Endothelial cell of umbilical vein (primary cell): Measurements from ENCODE around the gene SORL1. TPM values are rescaled to one million over a fixed set of nuclear protein-coding genes. Genes with fewer than 3 reads are reported as not detected.

Experiments used
- BruUV-seq: library from RNA; stranded (reverse); fragments of 400-500 nt; replicated peaks from 2 replicates; lab custom pipeline; 2021; lab: Mats Ljungman, UMichigan
- CTCF ChIA-PET: fragments of 300-600, 350-600 bp; sonication (Branson Sonifier 250); formaldehyde crosslinking; loops from one replicate; lab custom pipeline; 2021; ENCODE audit warnings: antibody characterized with exemption, inconsistent platforms; lab: Charles Lee
- POLR2A ChIA-PET: fragments of 300-600, 350-600 bp; sonication (Branson Sonifier 250); formaldehyde crosslinking; loops from one replicate; lab custom pipeline; 2021; ENCODE audit warnings: antibody characterized with exemption, inconsistent platforms; lab: Charles Lee
- DNase-seq: peaks from one replicate; pipeline ENCODE4 v3.0.0-alpha.2; 2011; ENCODE audit warnings: low read depth, low spot score
- FAIRE-seq: peaks from 2 replicates; lab custom pipeline; 2011; peaks lifted over from hg19 to GRCh38; lab: Jason Lieb, UNC
- H2AFZ ChIP-seq: 2 replicates; pipeline ENCODE4 v1.6.0; 2012; ENCODE audit warnings: low read depth, low read length, control low read depth, inconsistent platforms
- H3K27ac ChIP-seq: 2 replicates; pipeline ENCODE4 v1.5.1; 2011; ENCODE audit warnings: low read depth, mild to moderate bottlenecking, control low read depth, low read length, moderate library complexity; ENCODE audit not compliant: insufficient read depth
- H3K27me3 ChIP-seq, 2 experiments: 2 replicates each; pipeline versions ENCODE4 v1.6.0 to v1.6.1; 2011; ENCODE audit warnings: low read length in 2 of 2, mixed read lengths in 1 of 2; ENCODE audit not compliant: control insufficient read depth in 2 of 2, insufficient read depth in 2 of 2
- H3K36me3 ChIP-seq, 2 experiments: 2 replicates in 1 of 2; 3 replicates in 1 of 2; pipeline ENCODE4 v1.5.1; 2011; ENCODE audit warnings: low read length in 2 of 2, mild to moderate bottlenecking in 1 of 2, moderate library complexity in 1 of 2; ENCODE audit not compliant: control insufficient read depth in 2 of 2, insufficient read depth in 2 of 2; ENCODE audit errors: extremely low read depth in 1 of 2
- H3K4me1 ChIP-seq: 3 replicates; pipeline ENCODE4 v1.5.1; 2011; ENCODE audit warnings: mild to moderate bottlenecking, low read length; ENCODE audit not compliant: control insufficient read depth, insufficient read depth; ENCODE audit errors: extremely low read depth
- H3K4me2 ChIP-seq: 2 replicates; pipeline ENCODE4 v1.6.1; 2011; ENCODE audit warnings: low read length, control low read depth, mixed read lengths; ENCODE audit not compliant: insufficient read depth
- H3K4me3 ChIP-seq, 3 experiments: fragments of 200-600 bp in 1 of 3; sonication (generic), shearing (Covaris generic) in 1 of 3; replicated peaks in 1 of 3; 2 replicates each; pipeline ENCODE4 v1.5.1; 2011 to 2016; ENCODE audit warnings: control low read depth in 3 of 3, low read length in 3 of 3, mild to moderate bottlenecking in 2 of 3, inconsistent platforms in 1 of 3, low read depth in 1 of 3, moderate library complexity in 1 of 3; ENCODE audit not compliant: insufficient read depth in 1 of 3
- H3K79me2 ChIP-seq: 2 replicates; pipeline ENCODE4 v1.6.0; 2012; ENCODE audit warnings: low read length, inconsistent platforms; ENCODE audit not compliant: control insufficient read depth, insufficient read depth
- H3K9ac ChIP-seq: replicated peaks from 2 replicates; pipeline ENCODE3; 2011; ENCODE audit warnings: low read length, control low read depth; ENCODE audit not compliant: insufficient read depth; ENCODE audit errors: extremely low read depth
- H3K9me1 ChIP-seq: replicated peaks from 3 replicates; pipeline ENCODE4 v1.6.0; 2011; ENCODE audit warnings: mild to moderate bottlenecking, low read length; ENCODE audit not compliant: control insufficient read depth, insufficient read depth; ENCODE audit errors: extremely low read depth
- H3K9me3 ChIP-seq: replicated peaks from 2 replicates; pipeline ENCODE4 v1.5.1; 2012; ENCODE audit warnings: low read length, inconsistent platforms; ENCODE audit not compliant: control insufficient read depth, insufficient read depth
- H4K20me1 ChIP-seq: replicated peaks from 2 replicates; pipeline ENCODE3; 2011; ENCODE audit warnings: mild to moderate bottlenecking, low read length; ENCODE audit not compliant: control insufficient read depth, insufficient read depth; ENCODE audit errors: extremely low read depth
- EZH2 ChIP-seq: IDR thresholded peaks from 2 replicates; pipeline ENCODE4 v1.6.1; 2012; ENCODE audit warnings: borderline replicate concordance, low read depth, mild to moderate bottlenecking, moderate library complexity, low read length, inconsistent platforms; ENCODE audit not compliant: severe bottlenecking
- FOS ChIP-seq: IDR thresholded peaks from 2 replicates; pipeline ENCODE4 v1.6.1; 2011; ENCODE audit warnings: mild to moderate bottlenecking, low read length, moderate library complexity, borderline replicate concordance; ENCODE audit not compliant: insufficient read depth
- GATA2 ChIP-seq: IDR thresholded peaks from 2 replicates; pipeline ENCODE4 v1.7.0; 2011; ENCODE audit warnings: low read depth, mild to moderate bottlenecking, moderate library complexity, mixed read lengths, low read length; ENCODE audit not compliant: insufficient read length, insufficient read depth
- JUN ChIP-seq: IDR thresholded peaks from 2 replicates; pipeline ENCODE4 v1.6.1; 2011; ENCODE audit warnings: borderline replicate concordance, low read depth; ENCODE audit not compliant: insufficient read length, insufficient read depth
- MAX ChIP-seq: IDR thresholded peaks from 2 replicates; pipeline ENCODE4 v1.6.1; 2011; ENCODE audit not compliant: insufficient read depth, insufficient read length
- MYC ChIP-seq: IDR thresholded peaks from one replicate; pipeline ENCODE4 v1.6.1; 2011; ENCODE audit warnings: mild to moderate bottlenecking, low read depth, low read length
- POLR2A ChIP-seq: IDR thresholded peaks from 2 replicates; pipeline ENCODE4 v1.6.1; 2012; ENCODE audit warnings: low read depth, mild to moderate bottlenecking, control low read depth, low read length
- POLR2AphosphoS5 ChIP-seq: IDR thresholded peaks from 2 replicates; pipeline ENCODE4 v1.6.1; 2012; ENCODE audit warnings: low read depth, mild to moderate bottlenecking, control low read depth, low read length, moderate library complexity; ENCODE audit not compliant: insufficient read depth
- dilution Hi-C: fragments of 300-500 bp; cut with MboI; formaldehyde crosslinking; loops from one replicate; pipeline ENCODE4 v1.15.0; 2019; ENCODE audit warnings: low sequenced_read_pairs; ENCODE audit not compliant: extremely low pct_ligation_motif_present
- intact Hi-C: fragments of 100-400 bp; cut with micrococcal nuclease; formaldehyde crosslinking; loops from one replicate; pipeline ENCODE4 v1.10.0; 2022
- polyA plus RNA-seq, 4 experiments: library from polyadenylated mRNA; depleted of rRNA in 3 of 4; stranded (reverse) in 3 of 4; unstranded in 1 of 4; fragments of >200 nt; gene quantifications; 2 replicates each; pipeline versions ENCODE4 v1.2.1 to v1.2.3, GENCODE V29; 2011 to 2012; ENCODE audit warnings: missing spikeins in 1 of 4
- total RNA-seq: library from RNA; stranded (reverse); gene quantifications from 2 replicates; pipeline ENCODE4 v1.2.3, GENCODE V29; 2021
- TF ChIP-seq, protein P1 (sequence below), 2 donors: IDR thresholded peaks; 1 replicate in 1 of 2; 2 replicates in 1 of 2; pipeline ENCODE4 v1.5.1; 2011; ENCODE audit warnings: low read length in 2 of 2, mild to moderate bottlenecking in 2 of 2, moderate library complexity in 2 of 2, control low read depth in 1 of 2, inconsistent platforms in 1 of 2, low read depth in 1 of 2; ENCODE audit not compliant: insufficient read depth in 1 of 2; ENCODE audit errors: extremely low read depth in 1 of 2

Gene SORL1
- total and polyA plus RNA-seq, 2 donors (not counting 3 experiments of a cell fraction or from before 2014, with no cell fraction given) = 0.17 to 0.31 TPM

DNA sequence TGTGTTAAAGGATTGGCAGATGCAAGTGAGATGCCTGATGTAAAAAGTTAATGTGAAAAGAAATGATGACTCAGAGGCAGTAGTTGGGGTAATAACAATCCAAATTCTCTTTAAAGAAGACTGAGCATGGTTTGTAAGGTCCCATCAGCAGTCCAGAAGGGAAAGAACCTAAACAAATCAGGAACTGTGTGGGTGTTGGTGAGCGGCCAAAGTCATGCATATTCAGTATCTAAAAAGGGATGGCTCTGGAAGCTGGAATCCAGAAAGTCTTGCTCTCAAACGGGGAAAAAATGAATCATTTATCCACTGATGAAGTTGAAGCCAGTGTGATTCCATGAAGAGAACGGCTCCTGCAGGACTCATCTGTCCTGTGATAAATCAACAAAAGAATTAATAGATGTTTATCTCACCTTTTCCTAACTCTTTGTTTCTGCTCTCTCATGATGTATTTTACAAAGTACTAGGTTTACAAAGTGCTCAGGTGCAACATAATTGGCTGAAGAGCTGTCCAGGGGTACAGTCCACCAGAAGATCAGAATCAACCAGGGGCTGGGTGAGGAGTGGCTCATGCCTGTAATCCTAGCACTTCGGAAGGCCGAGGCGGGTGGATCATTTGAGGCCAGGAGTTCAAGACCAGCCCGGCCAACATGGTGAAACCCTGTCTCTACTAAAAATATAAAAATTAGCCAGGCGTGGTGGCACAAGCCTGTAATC is 21.1 kb downstream of the SORL1 start:
- Histone ChIP-seq H3K9me1 (no peaks in the 10 kb centered on the region), H3K9ac (no peak overlapping the region), H3K4me2 (no peak overlapping the region), H3K27ac (no peak overlapping the region), H2AFZ (no peak overlapping the region), H4K20me1 (no peaks in the 10 kb centered on the region), H3K36me3 (no peaks in the 10 kb centered on the region), H3K9me3 (no peaks in the 10 kb centered on the region), H3K4me1 (no peaks in the 10 kb centered on the region), H3K79me2 (no peaks in the 10 kb centered on the region), H3K27me3 (peaks cover 0 to 3% of the 10 kb centered on the region in 2 experiments), H3K4me3 (no peak overlapping the region)
- ChIA-PET POLR2A (no interaction called here), CTCF (no interaction called here)
- no peak for TF ChIP-seq FOS
- TF ChIP-seq, protein P1, sequence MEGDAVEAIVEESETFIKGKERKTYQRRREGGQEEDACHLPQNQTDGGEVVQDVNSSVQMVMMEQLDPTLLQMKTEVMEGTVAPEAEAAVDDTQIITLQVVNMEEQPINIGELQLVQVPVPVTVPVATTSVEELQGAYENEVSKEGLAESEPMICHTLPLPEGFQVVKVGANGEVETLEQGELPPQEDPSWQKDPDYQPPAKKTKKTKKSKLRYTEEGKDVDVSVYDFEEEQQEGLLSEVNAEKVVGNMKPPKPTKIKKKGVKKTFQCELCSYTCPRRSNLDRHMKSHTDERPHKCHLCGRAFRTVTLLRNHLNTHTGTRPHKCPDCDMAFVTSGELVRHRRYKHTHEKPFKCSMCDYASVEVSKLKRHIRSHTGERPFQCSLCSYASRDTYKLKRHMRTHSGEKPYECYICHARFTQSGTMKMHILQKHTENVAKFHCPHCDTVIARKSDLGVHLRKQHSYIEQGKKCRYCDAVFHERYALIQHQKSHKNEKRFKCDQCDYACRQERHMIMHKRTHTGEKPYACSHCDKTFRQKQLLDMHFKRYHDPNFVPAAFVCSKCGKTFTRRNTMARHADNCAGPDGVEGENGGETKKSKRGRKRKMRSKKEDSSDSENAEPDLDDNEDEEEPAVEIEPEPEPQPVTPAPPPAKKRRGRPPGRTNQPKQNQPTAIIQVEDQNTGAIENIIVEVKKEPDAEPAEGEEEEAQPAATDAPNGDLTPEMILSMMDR (IDR thresholded peaks at IDR 0.05; ENCODE audit: extremely low read depth in 1 of 2, insufficient read depth in 1 of 2, low read depth in 1 of 2, low read length in 2 of 2) = no peak
- no peak for TF ChIP-seq MYC
- no peak for TF ChIP-seq POLR2AphosphoS5
- TF ChIP-seq POLR2A = no peak
- no peak for TF ChIP-seq JUN
- no peak for TF ChIP-seq GATA2
- TF ChIP-seq MAX = no peak
- no peak for TF ChIP-seq EZH2
- FAIRE-seq (no peak), DNase-seq (no peak)
- intact Hi-C loops = no loop called here
- dilution Hi-C loops = no loop called here
- no TSS peak for BruUV-seq
